ENCODE results near the gene ZNF679.
A peak's percentile ranks its signal among the peaks of the same experiment; 100 is the strongest.
"Not testable (repeated sequence)": the region's sequence is repeated elsewhere in the genome, so short reads cannot be mapped to it uniquely, and the experiment has no call there.

The ZNF679 gene

DNA sequence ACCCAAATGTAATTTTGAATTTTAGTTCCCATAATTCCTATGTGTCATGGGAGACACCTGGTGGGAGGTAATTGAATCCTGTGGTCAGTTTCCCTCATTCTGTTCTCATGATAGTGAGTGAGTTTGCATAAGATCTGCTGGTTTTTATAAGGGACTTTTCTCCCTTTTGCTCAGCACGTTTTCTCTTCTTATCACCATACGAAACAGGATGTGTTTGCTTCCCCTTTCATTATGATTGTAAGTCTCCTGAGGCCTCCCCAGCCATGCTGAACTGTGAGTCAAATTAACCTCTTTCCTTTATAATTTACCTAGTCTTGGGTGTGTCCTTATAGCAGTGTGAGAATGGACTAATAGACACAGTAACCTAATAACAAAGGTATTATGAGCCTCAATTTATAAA, 49.4 kb downstream of the ZNF679 start:
- H3K4me3 ChIP-seq (ENCODE audit: control insufficient read depth, low read depth, low read length) = no peak overlapping the region
- TF ChIP-seq CTCF (IDR thresholded peaks at IDR 0.05; ENCODE audit: control insufficient read depth, insufficient read depth, low read depth, low read length, missing control alignments) = no peak
- no peak for DNase-seq (ENCODE audit: low read depth)

DNA sequence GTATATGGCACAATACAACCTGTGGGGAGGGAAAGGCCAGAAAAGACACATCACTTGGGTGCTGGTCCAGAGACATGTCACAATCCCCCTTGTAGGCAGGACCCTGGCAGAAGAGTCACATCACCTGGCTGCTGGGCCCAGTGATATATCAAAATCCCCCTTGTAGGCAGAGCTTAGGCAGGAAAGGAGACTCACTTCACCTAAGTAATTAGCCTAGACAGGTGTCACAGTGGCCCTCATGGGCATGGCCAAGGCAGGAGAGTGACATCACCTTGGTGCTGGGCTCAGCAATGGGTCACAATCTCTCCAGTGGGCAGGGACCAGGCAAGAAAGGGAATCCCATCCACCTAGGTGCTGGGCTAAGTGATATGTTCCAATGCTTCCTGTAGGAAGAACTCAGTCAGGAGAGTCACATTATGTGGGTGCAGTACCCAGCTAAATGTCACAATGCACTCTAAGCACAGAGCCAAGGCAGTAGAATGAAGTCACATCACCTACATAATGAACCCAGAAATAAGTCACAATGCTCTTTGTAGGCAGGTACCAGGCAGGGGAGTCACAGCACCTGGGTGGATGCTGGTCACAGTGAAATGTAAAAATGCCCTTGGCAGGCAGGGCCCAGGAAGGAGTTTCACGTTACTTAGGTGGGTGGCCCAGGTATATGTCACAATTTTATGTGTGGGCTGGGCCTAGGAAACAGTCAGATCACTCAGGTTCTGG, 66.6 kb downstream of the ZNF679 start:
- DNase-seq (ENCODE audit: low read depth) = no peak
- H3K4me3 ChIP-seq (ENCODE audit: control insufficient read depth, low read depth, low read length) = no peak overlapping the region
- no peak for TF ChIP-seq CTCF (IDR thresholded peaks at IDR 0.05; ENCODE audit: control insufficient read depth, insufficient read depth, low read depth, low read length, missing control alignments)

- not testable (repeated sequence) for DNase-seq (ENCODE audit: low read depth); H3K4me3 ChIP-seq (ENCODE audit: control insufficient read depth, low read depth, low read length)
These were observed 69.1 kb downstream of the ZNF679 start for GRCh38 chr7:64297418-64297817.

DNA sequence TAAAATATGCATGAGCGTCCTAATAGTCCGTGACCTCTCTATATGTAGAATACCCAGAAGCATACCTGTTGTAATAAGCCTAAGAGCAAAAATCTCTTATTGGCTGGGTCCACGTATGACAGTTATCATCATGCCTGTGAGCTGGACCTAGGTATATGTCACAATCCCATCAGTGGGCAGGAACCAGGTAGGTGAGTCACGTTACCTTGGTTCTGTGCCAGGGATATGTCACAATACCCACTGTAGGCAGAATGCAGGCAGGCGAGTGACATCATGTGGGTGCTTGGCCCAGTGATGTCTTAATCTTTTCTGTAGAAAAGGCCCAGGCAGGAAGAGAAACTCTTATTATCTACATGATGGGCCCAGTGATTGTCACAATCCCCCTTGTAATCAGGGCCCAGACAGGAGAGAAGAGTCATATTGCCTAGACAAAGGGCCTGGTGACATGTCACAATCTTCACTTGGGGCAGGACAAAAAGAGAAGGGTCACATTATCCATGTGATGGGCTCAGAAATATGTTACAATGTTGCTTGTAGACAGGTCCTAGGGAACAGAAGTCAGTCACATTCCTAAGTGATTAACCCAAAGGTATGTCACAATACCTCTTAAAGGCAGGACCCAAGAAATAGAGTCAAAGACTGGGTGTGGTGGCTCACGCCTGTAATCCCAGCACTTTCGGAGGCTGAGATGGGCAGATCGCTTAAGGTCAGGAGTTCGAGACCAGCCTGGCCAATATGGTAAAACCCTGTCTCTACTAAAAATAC, 72.5 kb downstream of the ZNF679 start:
- no peak for DNase-seq (ENCODE audit: low read depth)
- H3K4me3 ChIP-seq (ENCODE audit: control insufficient read depth, low read depth, low read length) = no peak overlapping the region
- TF ChIP-seq CTCF (IDR thresholded peaks at IDR 0.05; ENCODE audit: control insufficient read depth, insufficient read depth, low read depth, low read length, missing control alignments) = no peak

DNA sequence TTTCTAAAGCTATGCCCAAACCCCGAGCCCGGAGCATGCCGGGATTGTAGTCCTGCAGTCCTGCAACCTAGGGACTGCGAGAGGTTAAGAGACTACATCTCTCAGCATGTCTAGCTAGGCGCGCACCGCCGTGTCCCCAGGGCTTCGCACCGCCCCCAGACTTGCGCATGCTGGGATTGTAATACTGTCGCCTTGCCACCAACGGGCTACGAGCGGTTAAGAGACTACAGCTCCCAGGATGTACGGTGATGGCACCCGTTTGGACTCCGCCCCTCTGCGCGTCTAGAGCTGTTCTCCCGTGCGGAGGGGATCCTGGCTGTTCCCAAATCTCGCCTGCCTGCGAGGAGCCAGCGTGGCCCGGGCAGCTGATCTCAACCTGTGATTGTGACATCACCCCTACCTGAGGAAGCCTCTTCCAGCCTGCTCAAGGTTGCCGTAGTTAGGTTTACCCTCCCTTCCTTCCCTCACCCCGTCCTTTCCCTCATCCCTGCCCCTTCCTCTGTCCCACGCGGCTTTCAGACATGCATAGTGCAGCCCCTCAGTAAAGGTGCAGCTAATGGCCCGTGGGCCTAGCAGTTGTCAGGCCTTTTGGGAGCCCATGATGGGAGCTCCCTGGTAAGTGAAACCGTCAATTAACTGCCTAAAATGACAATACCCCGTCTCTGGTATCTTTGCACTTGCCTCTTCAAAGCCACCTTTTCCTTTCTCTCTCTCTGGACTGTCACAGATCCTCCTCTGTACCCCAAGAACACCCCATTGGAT, 79.2 kb downstream of the ZNF679 start:
- H3K4me3 ChIP-seq (ENCODE audit: control insufficient read depth, low read depth, low read length) = peak overlapping the region; percentile 76
- peak; percentile 55 for DNase-seq (ENCODE audit: low read depth)
- no peak for TF ChIP-seq CTCF (IDR thresholded peaks at IDR 0.05; ENCODE audit: control insufficient read depth, insufficient read depth, low read depth, low read length, missing control alignments)

DNA sequence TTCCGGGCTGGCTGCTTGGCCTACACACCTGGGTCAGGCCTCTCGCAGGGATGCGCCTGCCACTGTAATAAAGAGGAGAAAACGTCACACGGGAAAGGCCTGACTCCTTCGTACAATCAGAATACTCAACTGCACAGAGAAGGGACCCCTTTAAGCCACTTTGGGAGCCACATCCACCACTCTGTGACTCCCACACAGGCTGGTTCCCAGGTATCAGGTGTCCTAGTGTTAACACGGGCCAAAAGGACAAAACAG, 79.7 kb downstream of the ZNF679 start:
- DNase-seq (ENCODE audit: low read depth) = no peak
- peak overlapping the region; percentile 76; the same call in 1 of the 2 replicates for H3K4me3 ChIP-seq (ENCODE audit: control insufficient read depth, low read depth, low read length)
- no peak for TF ChIP-seq CTCF (IDR thresholded peaks at IDR 0.05; ENCODE audit: control insufficient read depth, insufficient read depth, low read depth, low read length, missing control alignments)

GRCh38 chr7:64310426-64310825, 82.2 kb downstream of the ZNF679 start:
- no peak for TF ChIP-seq CTCF (IDR thresholded peaks at IDR 0.05; ENCODE audit: control insufficient read depth, insufficient read depth, low read depth, low read length, missing control alignments)
- DNase-seq (ENCODE audit: low read depth) = no peak
- H3K4me3 ChIP-seq (ENCODE audit: control insufficient read depth, low read depth, low read length) = no peak overlapping the region
